Small intestine (tissue), 7 donors: ENCODE measurements around the gene PARN. TPM values are rescaled to one million over a fixed set of nuclear protein-coding genes. Genes with fewer than 3 reads are reported as not detected.

Experiments used
- DNase-seq, 2 donors: peaks; one replicate each; pipeline versions ENCODE4 v3.0.0 to v3.0.0-alpha.2; 2013
- FAIRE-seq: peaks from 2 replicates; lab custom pipeline; 2012; peaks lifted over from hg19 to GRCh38; lab: Jason Lieb, UNC
- H3K27ac ChIP-seq, 3 donors: one replicate each; pipeline ENCODE4 v1.5.1; 2013; ENCODE audit warnings: low read length in 2 of 3, mild to moderate bottlenecking in 2 of 3, control low read depth in 1 of 3, inconsistent platforms in 1 of 3, low read depth in 1 of 3, moderate library complexity in 1 of 3
- H3K27me3 ChIP-seq, 3 donors: one replicate each; pipeline ENCODE4 v1.6.1; 2013; ENCODE audit warnings: low read length in 3 of 3, inconsistent platforms in 1 of 3; ENCODE audit not compliant: control insufficient read depth in 3 of 3, insufficient read depth in 3 of 3
- H3K36me3 ChIP-seq, 3 donors: one replicate each; pipeline ENCODE4 v1.6.1; 2013; ENCODE audit warnings: low read length in 3 of 3, inconsistent platforms in 1 of 3, low read depth in 1 of 3, mild to moderate bottlenecking in 1 of 3, moderate library complexity in 1 of 3; ENCODE audit not compliant: control insufficient read depth in 3 of 3, insufficient read depth in 2 of 3
- H3K4me1 ChIP-seq, 3 donors: one replicate each; pipeline ENCODE4 v1.6.1; 2013; ENCODE audit warnings: low read length in 2 of 3, inconsistent platforms in 1 of 3, low read depth in 1 of 3, mild to moderate bottlenecking in 1 of 3, moderate library complexity in 1 of 3; ENCODE audit not compliant: control insufficient read depth in 3 of 3, insufficient read depth in 2 of 3
- H3K4me3 ChIP-seq, 3 donors: one replicate each; pipeline ENCODE4 v1.5.1; 2013; ENCODE audit warnings: low read length in 3 of 3, control low read depth in 1 of 3, inconsistent platforms in 1 of 3, low read depth in 1 of 3, mild to moderate bottlenecking in 1 of 3, moderate library complexity in 1 of 3
- H3K9me3 ChIP-seq, 2 donors: one replicate each; pipeline ENCODE4 v1.6.1; 2013; ENCODE audit warnings: low read depth in 1 of 2, low read length in 1 of 2; ENCODE audit not compliant: control insufficient read depth in 2 of 2, insufficient read depth in 1 of 2
- WGBS, 3 donors: extraction: QIAGEN DNeasy Blood & Tissue Kit; methylation state at CpG; one replicate each; pipeline ENCODE4 v1.1.7; 2013; 5-methylcytosine and 5-hydroxymethylcytosine counted together
- polyA plus RNA-seq, 4 donors: library from polyadenylated mRNA; stranded (reverse) in 3 of 4; unstranded in 1 of 4; fragments of 200-250 nt in 3 of 4; fragments of 120-200 nt in 1 of 4; gene quantifications; one replicate each; pipeline versions ENCODE4 v1.2.1 to v1.2.3, GENCODE V29; 2013
- donor health status: healthy with polysubstance abuse.
- donor health status: control.
- donor health status: control.
- donor health status: Bipolar disorder and iron deficiency.
- donor health status: healthy.

The PARN gene
- polyA plus RNA-seq, 4 donors: 11.1 to 25.5 (median 15.8) TPM

DNA sequence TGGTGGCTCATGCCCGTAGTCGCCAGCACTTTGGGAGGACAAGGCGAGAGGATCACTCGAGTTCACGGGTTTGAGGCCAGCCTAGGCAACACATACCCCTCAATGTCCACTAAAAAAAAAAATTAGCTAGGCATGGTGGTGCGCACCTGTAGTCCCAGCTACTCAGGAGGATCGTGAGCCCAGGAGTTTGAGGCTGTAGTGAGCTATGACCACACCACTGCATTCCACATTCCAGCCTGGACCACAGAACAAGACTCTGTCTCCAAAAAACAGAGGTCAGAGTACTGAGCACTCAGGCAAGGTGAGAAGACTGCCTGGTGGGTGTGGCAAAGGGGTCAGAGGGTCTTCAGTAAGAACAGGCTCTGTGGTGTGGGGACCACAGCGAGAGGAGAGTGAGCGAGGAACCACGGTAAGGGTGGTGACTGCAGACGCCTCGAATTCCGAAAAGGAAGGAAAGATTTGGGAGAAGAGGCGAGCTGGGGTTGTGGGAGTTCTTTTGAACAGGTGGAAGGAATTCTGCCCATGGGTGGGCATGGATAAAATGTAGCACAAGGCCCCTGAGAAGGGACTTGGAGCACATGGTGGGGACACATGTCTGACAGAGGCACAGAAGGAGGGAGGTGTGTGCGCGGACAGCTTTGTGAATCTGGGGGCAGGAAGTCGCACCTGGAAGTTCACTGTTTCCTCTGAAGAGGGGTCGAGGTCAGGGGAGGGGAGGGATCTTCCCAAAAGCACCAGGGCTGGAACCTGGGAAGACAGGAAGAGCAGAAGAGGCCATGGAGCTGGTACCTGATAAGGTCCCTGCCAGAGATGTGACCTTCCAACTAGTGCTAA is 134.6 kb downstream of the PARN start:
- FAIRE-seq (no peak), DNase-seq (no peak)
- no peaks in the 10 kb centered on the region for H3K4me1 ChIP-seq
- no peaks in the 10 kb centered on the region for H3K27me3 ChIP-seq
- 95 to 96% (median 95%) methylated on average over 18 of the region's 18 CpGs for WGBS, 3 donors
- no peaks in the 10 kb centered on the region for H3K9me3 ChIP-seq
- H3K4me3 ChIP-seq: no peak overlapping the region
- no peak overlapping the region for H3K27ac ChIP-seq
- peaks cover 0 to 7% (median 2%) of the 10 kb centered on the region in 3 donors for H3K36me3 ChIP-seq

DNA sequence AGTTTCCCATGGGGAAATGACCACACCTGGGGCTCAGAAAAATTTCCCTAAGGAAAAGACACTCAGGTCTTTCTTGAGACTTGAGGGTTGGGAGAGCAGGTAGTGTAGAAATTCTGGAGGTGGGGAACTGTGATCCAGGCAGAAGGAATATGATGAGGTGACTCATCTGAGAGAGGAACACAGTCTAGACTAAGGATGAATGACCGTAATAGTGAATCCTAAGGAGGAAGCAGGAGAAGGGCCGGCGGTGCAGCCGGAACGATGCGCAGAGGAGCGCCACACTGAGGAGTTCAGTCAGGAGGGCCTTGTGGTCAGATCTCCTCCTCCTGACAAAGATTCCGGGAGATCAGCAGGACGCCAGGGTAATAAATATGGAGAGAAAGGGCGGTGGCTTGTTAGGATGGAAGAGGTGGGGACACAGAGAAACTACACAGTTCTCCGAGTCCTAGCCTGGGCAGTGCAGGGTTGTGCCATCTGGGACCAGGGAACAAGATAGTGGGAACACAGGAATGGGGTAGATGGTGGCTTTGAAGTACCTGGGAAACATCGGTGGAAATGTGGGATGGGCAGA is 135.6 kb downstream of the PARN start:
- DNase-seq (no peak), FAIRE-seq (no peak)
- Histone ChIP-seq H3K36me3 (peaks cover 0 to 9% (median 2%) of the 10 kb centered on the region in 3 donors), H3K4me3 (no peak overlapping the region), H3K9me3 (no peaks in the 10 kb centered on the region), H3K27ac (no peak overlapping the region), H3K4me1 (no peaks in the 10 kb centered on the region), H3K27me3 (no peaks in the 10 kb centered on the region)
- WGBS, 3 donors: 95 to 97% (median 96%) methylated on average over 12 of the region's 12 CpGs

DNA sequence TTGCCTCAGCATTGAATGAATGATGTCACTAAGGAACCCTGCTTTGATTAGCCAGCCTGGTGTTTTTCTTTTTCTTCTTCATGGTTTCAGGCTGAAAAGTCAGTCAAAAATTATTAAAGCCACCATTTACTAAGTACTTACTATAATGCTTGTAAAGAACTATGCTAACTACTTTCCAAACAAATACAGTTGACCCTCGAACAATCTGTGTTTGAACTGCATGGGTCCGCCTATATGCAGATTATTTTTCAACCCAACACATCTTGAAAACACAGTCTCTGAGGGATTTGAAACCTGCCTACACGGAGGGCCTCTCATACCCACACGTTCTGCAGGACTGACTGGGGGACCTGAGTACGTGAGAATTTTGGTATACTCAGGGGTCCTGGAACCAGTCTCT is 136.3 kb downstream of the PARN start:
- Histone ChIP-seq H3K27me3 (no peaks in the 10 kb centered on the region), H3K27ac (no peak overlapping the region), H3K4me1 (no peaks in the 10 kb centered on the region), H3K4me3 (no peak overlapping the region), H3K9me3 (no peaks in the 10 kb centered on the region), H3K36me3 (peaks cover 0 to 9% (median 2%) of the 10 kb centered on the region in 3 donors)
- WGBS, 3 donors: 83 to 92% (median 91%) methylated on average over 5 of the region's 5 CpGs
- FAIRE-seq (no peak), DNase-seq (no peak)

DNA sequence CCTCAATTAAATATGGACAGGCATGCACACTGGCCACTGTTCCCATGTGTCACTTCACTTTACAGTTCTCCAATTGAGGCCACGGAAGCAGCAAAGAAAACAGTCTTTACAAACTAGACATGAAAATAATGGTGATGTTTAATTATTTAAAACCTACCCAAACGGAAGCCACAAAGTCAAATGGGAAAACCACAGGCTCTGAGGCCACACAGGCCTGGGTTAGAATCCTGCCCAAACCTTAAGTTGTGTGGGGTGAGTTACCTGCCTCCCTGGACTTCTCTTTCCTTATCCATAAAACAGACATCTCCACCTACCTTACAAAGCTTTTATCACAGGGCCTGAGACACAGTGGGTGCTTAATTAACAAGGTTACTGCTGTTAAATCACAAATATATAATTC is 137.4 kb downstream of the PARN start:
- H3K36me3 ChIP-seq: peaks cover 0 to 9% (median 0%) of the 10 kb centered on the region in 3 donors
- H3K27me3 ChIP-seq: no peaks in the 10 kb centered on the region
- FAIRE-seq (no peak), DNase-seq (no peak)
- no peaks in the 10 kb centered on the region for H3K9me3 ChIP-seq
- WGBS, 3 donors: 75 to 80% (median 76%) methylated on average over 2 of the region's 2 CpGs
- H3K27ac ChIP-seq: no peak overlapping the region
- no peak overlapping the region for H3K4me3 ChIP-seq
- peaks cover 0 to under 1% (median 0%) of the 10 kb centered on the region in 3 donors for H3K4me1 ChIP-seq

DNA sequence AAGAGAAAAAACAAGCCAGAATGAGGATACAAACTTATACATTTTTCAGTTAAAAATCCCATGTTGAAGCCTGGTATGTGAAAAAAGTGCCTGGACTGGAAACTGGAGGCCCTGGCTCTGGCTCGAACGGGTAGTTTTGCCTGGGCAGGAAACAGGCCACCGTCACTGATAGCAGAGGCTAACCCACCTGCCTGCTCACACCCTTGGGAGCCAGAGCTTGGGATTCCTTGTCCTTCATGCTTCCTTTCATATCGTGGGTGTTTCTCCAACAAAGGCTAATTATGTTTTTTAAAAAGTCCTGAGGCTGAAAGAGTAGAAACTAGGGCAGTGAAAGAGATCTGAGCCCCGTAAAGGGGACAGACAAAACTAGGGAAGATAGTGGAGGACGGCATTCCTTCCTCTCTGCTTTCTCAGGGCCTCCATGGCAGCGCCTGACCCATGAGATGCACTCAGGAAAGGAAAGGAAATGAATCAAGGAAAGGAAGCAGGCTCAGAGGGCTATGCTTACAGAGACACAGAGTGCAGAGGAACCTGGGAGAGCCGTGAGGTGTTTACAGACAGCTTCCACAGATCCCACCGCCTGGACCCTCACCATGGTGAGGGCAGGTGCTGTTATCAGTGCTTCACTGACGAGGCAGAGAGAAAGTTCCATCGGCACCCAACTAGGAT is 138.1 kb downstream of the PARN start:
- Histone ChIP-seq H3K27ac (no peak overlapping the region), H3K4me3 (no peak overlapping the region), H3K4me1 (peaks cover 0 to 2% (median 0%) of the 10 kb centered on the region in 3 donors), H3K9me3 (no peaks in the 10 kb centered on the region), H3K27me3 (no peaks in the 10 kb centered on the region), H3K36me3 (peaks cover 0 to 9% (median 0%) of the 10 kb centered on the region in 3 donors)
- FAIRE-seq (no peak), DNase-seq (no peak)
- 81 to 84% (median 84%) methylated on average over 11 of the region's 11 CpGs for WGBS, 3 donors

DNA sequence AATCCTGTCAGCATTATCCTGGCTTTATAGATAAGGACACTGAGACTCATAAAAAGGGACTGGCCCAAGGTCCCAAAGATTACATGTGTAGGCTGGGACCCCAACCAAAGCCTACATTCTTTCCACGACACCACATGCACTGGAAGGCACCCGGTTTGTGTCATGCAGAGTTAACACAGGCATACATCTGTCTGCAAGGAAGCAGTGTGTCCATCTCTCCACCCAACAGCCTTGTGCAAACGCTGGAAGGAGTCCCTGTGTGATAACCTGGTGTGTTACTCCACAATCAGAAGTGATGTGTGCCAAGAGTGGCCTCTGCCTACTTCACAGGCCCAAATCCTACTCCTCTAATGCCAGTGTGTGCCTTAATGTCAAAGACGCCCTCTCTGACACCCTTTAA is 139.8 kb downstream of the PARN start:
- 86 to 91% (median 90%) methylated on average over 4 of the region's 4 CpGs for WGBS, 3 donors
- Histone ChIP-seq H3K27me3 (no peaks in the 10 kb centered on the region), H3K4me1 (peaks cover 0 to 7% (median 5%) of the 10 kb centered on the region in 3 donors), H3K4me3 (no peak overlapping the region), H3K36me3 (peaks cover 0 to 6% (median 0%) of the 10 kb centered on the region in 3 donors), H3K27ac (no peak overlapping the region), H3K9me3 (no peaks in the 10 kb centered on the region)
- FAIRE-seq: no peak
- DNase-seq: no peak

DNA sequence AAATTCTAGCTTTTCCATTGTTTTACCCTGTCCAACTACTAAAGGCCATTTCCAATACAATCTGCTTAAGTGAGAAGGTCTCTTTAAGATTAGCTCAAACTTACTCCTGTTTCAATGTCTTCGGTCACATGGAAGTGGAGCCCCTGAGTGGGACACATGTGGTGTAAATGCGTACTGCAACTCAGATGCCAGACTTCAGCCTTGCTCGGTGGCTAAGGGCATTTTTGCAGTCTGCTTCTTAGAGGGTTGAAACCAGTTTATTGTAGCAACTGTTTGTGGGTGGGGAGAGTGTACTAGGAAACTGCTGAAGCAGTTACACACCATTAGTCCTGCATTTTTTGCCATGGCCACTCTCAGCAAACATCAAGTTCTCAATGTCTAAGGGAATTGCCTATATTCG is 140.6 kb downstream of the PARN start:
- Histone ChIP-seq H3K4me3 (no peak overlapping the region), H3K27me3 (no peaks in the 10 kb centered on the region), H3K9me3 (no peaks in the 10 kb centered on the region), H3K27ac (no peak overlapping the region), H3K36me3 (peaks cover 0 to 6% (median 0%) of the 10 kb centered on the region in 3 donors), H3K4me1 (peaks cover 0 to 7% (median 5%) of the 10 kb centered on the region in 3 donors)
- WGBS, 3 donors: 88 to 95% (median 94%) methylated on average over 4 of the region's 4 CpGs
- FAIRE-seq (no peak), DNase-seq (peak in 1 of 2 donors; percentile 28)

DNA sequence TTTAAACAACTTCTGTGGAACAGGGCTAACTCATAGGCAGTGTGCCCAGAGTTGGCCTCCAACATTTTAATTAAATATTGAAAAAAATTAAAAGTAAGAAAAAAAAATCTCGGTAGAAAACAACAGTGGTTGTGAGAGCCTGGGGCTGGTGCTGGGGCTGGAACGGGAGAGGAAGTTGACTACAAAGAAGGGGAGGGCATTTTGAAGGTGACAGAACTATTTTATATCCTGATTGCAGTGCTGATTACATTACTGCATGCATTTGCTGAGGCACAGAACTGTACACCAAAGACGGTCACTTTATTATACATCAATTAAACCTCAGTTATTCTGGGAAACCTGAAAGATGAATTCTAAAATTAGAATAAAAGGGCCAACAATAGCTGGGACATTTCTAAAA is 142.5 kb downstream of the PARN start:
- FAIRE-seq (no peak), DNase-seq (no peak)

More for the DNA sequence above, 142.5 kb downstream of the PARN start:
- no peaks in the 10 kb centered on the region for H3K9me3 ChIP-seq
- no peaks in the 10 kb centered on the region for H3K27me3 ChIP-seq
- peaks cover 0 to 13% (median 2%) of the 10 kb centered on the region in 3 donors for H3K36me3 ChIP-seq
- no peak overlapping the region for H3K4me3 ChIP-seq
- H3K4me1 ChIP-seq: peaks cover 0 to 7% (median 5%) of the 10 kb centered on the region in 3 donors
- 21 to 40% (median 26%) methylated on average over 3 of the region's 3 CpGs for WGBS, 3 donors
- no peak overlapping the region for H3K27ac ChIP-seq
